ENCODE measurements around the gene LARGE1.

The LARGE1 gene

DNA sequence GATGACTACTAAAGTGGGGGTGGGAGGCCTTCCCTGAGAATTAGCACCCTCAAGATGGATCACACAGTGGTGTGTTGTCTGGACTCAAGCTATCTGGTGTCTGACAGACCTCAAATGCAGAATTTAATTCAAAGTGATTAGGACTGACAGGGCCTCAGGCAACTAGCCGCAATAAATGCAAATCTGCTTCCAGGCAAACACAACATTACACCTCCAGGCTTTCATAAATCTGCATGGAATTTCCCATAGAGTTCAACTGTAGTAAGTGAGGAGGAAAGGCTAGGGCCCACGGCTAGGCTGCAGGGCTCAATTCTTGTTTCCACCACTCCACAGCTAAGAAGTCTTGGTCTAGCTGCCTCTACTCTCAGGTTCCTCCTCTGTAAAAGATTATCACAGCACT, 331.4 kb downstream of the LARGE1 start:
- in situ Hi-C loops (cut with HindIII; ENCODE audit: low sequenced_read_pairs), result no loop called here
- no peak overlapping the region for H3K4me3 ChIP-seq (ENCODE audit: low read depth, low read length)
- no peak for DNase-seq (ENCODE audit: low read depth, low spot score)
- TF ChIP-seq, protein P1, sequence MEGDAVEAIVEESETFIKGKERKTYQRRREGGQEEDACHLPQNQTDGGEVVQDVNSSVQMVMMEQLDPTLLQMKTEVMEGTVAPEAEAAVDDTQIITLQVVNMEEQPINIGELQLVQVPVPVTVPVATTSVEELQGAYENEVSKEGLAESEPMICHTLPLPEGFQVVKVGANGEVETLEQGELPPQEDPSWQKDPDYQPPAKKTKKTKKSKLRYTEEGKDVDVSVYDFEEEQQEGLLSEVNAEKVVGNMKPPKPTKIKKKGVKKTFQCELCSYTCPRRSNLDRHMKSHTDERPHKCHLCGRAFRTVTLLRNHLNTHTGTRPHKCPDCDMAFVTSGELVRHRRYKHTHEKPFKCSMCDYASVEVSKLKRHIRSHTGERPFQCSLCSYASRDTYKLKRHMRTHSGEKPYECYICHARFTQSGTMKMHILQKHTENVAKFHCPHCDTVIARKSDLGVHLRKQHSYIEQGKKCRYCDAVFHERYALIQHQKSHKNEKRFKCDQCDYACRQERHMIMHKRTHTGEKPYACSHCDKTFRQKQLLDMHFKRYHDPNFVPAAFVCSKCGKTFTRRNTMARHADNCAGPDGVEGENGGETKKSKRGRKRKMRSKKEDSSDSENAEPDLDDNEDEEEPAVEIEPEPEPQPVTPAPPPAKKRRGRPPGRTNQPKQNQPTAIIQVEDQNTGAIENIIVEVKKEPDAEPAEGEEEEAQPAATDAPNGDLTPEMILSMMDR (IDR thresholded peaks at IDR 0.05; ENCODE audit: low read depth, low read length), result no peak

DNA sequence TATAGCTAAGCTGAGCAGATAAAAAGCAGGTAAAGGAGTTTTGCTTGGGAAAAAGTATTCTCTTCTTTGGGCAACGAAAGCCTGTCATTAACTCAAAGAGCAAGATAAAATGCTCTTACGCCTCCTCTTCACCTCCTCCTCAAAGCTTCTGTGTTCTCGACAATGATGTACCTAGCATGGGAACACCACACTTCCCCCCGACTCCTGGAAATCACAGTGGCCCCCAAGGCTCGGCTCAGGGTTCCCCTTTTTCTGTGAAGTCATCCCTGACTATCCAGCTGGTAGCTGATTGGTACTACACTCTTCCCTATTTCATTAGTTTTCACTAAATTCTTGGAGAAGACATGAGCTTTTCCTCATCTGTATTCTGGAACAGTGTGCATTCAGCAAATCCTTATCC, 336.1 kb downstream of the LARGE1 start:
- H3K4me3 ChIP-seq (ENCODE audit: low read depth, low read length), result no peak overlapping the region
- in situ Hi-C loops (cut with HindIII; ENCODE audit: low sequenced_read_pairs), result no loop called here
- TF ChIP-seq, protein P1 (IDR thresholded peaks at IDR 0.05; ENCODE audit: low read depth, low read length), result no peak
- DNase-seq (ENCODE audit: low read depth, low spot score), result no peak

DNA sequence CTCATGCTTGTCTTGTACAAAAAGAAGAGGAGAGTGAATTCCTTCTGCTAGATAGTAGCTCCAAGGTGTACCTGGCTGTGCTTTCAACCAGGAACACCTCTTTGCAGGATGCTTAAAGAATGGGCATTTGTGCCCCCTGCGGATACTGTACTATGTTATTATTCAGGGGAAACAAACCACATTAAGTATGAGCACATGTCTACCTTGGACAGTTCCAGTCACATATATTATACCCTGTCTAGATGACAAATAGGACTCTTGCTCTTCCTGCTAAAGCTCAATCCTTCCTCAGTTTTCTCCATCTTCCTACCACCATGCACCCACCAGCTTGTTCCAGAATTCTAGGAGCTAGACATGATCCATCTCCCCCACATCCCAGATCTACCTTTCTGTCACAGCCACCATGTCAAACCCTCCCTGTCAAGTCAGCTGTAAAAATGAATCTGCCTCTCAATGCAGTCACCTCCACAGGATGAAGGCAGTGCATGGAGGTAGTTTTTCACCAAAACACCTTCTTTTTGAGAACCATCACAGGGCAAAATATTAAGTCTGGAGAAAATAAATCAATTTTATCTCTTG, 337.4 kb downstream of the LARGE1 start:
- DNase-seq (ENCODE audit: low read depth, low spot score), result no peak
- in situ Hi-C loops (cut with HindIII; ENCODE audit: low sequenced_read_pairs), result no loop called here
- no peak overlapping the region for H3K4me3 ChIP-seq (ENCODE audit: low read depth, low read length)
- TF ChIP-seq, protein P1 (IDR thresholded peaks at IDR 0.05; ENCODE audit: low read depth, low read length), result no peak

DNA sequence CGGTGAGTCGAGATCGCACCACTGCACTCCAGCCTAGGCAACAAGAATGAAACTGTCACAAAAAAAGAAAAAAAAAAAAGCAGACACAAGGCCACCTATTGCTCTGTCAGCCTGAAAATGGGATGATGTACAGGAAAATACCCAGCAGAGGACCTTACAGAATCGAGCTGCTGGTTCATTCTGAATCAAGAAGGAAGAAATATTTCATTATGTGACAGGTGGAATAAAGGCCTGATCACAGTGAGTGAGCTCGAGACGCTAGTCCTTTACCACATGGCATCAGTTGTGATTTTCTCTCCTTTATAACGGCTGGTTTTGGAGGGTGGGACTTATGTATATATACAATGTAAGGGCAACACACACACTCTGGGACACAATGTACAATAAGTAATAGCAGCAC, 340.0 kb downstream of the LARGE1 start:
- no peak overlapping the region for H3K4me3 ChIP-seq (ENCODE audit: low read depth, low read length)
- TF ChIP-seq, protein P1 (IDR thresholded peaks at IDR 0.05; ENCODE audit: low read depth, low read length), result no peak
- in situ Hi-C loops (cut with HindIII; ENCODE audit: low sequenced_read_pairs), result no loop called here
- DNase-seq (ENCODE audit: low read depth, low spot score), result no peak

DNA sequence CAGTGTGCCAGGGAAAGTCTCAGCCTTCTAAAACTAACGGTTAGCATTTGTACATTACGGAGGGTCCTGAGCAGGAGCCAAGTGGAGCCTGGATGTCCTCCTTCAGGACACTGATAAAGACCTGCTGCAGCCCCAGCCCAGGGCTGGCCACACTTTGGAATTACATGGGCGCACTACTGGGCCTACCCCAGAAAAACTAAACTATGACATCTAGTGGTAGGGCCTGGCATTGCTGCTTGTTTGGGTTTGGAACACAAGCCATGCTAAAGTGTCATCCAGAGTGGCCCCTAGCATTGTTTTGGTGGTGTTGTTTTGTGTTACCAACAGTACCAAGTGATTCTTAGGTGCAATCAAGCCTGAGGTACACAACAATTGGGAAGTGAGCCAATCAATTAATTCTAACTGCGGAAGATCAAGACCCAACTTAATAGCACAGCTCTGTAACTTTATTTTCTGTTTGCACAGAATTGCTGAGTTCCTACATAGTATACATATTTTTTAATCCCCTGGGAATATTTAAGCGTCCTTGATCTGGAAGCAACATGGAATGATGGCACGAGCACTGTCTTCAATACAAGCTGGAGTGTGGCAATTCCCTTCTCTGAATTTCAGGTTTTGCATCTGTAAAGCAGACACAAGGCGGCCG, 340.7 kb downstream of the LARGE1 start:
- in situ Hi-C loops (cut with HindIII; ENCODE audit: low sequenced_read_pairs), result no loop called here
- TF ChIP-seq, protein P1 (IDR thresholded peaks at IDR 0.05; ENCODE audit: low read depth, low read length), result peak; percentile 81
- H3K4me3 ChIP-seq (ENCODE audit: low read depth, low read length), result no peak overlapping the region
- DNase-seq (ENCODE audit: low read depth, low spot score), result peak; percentile 2

DNA sequence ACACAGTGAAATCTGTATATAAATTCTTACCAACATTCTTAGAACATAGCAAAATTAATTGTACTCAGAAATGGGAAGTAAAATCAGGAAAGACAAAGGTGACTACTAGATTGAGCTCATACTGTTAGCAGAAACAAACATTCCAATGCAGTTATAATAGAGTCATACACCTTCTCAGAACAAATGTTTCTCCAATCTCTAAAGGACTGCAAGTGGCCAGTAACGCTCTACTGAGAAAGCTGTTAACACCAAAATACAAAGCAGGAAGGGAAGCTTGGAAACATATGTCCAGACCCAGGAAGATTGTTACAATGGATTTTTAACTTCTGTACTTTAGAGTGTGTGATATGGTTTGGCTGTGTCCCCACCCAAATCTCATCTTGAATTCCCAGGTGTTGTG, 341.5 kb downstream of the LARGE1 start:
- in situ Hi-C loops (cut with HindIII; ENCODE audit: low sequenced_read_pairs), result no loop called here
- no peak overlapping the region for H3K4me3 ChIP-seq (ENCODE audit: low read depth, low read length)
- TF ChIP-seq, protein P1 (IDR thresholded peaks at IDR 0.05; ENCODE audit: low read depth, low read length), result no peak
- DNase-seq (ENCODE audit: low read depth, low spot score), result no peak

Data from astrocyte of the spinal cord (primary cell).